ENCODE results near the gene STAG1.
"Not testable (repeated sequence)": the region's sequence is repeated elsewhere in the genome, so short reads cannot be mapped to it uniquely, and the experiment has no call there.

The STAG1 gene

GRCh38 chr3:136758160-136759102 is 6.3 kb upstream of the STAG1 start:
- TF ChIP-seq, protein P1, sequence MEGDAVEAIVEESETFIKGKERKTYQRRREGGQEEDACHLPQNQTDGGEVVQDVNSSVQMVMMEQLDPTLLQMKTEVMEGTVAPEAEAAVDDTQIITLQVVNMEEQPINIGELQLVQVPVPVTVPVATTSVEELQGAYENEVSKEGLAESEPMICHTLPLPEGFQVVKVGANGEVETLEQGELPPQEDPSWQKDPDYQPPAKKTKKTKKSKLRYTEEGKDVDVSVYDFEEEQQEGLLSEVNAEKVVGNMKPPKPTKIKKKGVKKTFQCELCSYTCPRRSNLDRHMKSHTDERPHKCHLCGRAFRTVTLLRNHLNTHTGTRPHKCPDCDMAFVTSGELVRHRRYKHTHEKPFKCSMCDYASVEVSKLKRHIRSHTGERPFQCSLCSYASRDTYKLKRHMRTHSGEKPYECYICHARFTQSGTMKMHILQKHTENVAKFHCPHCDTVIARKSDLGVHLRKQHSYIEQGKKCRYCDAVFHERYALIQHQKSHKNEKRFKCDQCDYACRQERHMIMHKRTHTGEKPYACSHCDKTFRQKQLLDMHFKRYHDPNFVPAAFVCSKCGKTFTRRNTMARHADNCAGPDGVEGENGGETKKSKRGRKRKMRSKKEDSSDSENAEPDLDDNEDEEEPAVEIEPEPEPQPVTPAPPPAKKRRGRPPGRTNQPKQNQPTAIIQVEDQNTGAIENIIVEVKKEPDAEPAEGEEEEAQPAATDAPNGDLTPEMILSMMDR (IDR thresholded peaks at IDR 0.05; ENCODE audit: insufficient read depth, low read length): peak; percentile 35
- TF ChIP-seq POLR2AphosphoS5 (IDR thresholded peaks at IDR 0.05; ENCODE audit: low read depth): peak; percentile 56; the same call in 1 of the 2 replicates
- TF ChIP-seq SPI1 (IDR thresholded peaks at IDR 0.05; ENCODE audit: borderline replicate concordance, low read depth): peak; percentile 12; the same call in 1 of the 2 replicates
- H3K27ac ChIP-seq (replicated peaks): peak overlapping the region; percentile 78
- peak in 1 of 2 experiments; percentile 85 for DNase-seq (ENCODE audit: low read depth in 1 of 2, low spot score in 1 of 2)
- not testable (repeated sequence) for H3K27me3 ChIP-seq (ENCODE audit: insufficient read depth, poor library complexity, severe bottlenecking); H3K4me3 ChIP-seq (replicated peaks; ENCODE audit: insufficient read depth, low read length)

DNA sequence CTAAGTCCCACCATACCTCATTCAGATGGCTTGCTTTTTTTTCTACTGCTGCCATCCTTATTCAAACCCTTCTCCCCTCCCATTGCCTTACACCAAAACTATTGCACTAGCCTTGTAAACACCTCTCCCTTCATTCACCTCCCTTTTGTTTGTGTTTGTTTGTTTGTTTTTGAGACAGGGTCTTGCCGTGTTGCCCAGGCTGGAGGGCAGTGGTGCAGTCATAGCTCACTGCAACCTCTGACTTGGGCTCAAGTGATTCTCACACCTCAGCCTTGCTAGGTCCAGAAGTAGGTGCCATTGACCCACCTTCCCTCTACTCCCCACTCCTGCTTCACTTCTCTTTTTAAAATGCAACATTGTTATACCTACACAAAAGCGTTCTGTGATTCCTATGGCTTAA is 3.0 kb upstream of the STAG1 start:
- H3K27me3 ChIP-seq (ENCODE audit: insufficient read depth, poor library complexity, severe bottlenecking): no peaks in the 10 kb centered on the region
- TF ChIP-seq, protein P1 (IDR thresholded peaks at IDR 0.05; ENCODE audit: insufficient read depth, low read length): no peak
- no peak for TF ChIP-seq REST (IDR thresholded peaks at IDR 0.05; ENCODE audit: insufficient replicate concordance, low read depth)
- TF ChIP-seq GABPA (IDR thresholded peaks at IDR 0.05; ENCODE audit: low read depth): no peak
- no peak for TF ChIP-seq POLR2AphosphoS5 (IDR thresholded peaks at IDR 0.05; ENCODE audit: low read depth)
- TF ChIP-seq SPI1 (IDR thresholded peaks at IDR 0.05; ENCODE audit: borderline replicate concordance, low read depth): no peak

DNA sequence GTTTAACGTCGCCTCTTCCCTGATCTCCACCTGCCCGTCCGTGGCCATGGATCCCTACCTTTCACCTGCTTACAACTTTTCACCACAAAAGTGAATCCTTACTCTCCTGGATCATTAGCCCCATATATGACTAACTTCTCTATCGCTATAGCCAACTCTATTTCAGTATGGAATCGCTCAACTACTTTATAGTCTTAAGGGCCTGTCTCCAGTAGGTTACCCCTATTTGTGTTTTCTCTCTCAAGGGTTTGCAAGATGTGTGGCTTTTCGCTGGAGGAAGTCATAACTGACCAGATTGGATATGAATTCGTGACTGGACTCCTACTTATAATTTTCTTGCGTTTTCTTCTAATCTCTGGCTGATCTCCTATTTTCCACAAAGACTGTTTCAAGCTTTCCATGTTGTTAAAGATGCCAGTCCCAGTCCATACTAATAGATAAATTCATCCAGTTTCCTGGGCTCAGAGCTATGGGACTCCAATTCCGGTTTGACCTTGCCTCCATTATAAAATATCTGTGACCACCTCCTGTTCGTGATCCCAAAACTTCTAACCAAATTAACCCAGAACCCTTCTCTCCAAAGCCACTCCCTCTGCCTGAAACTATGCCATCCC is 1.3 kb upstream of the STAG1 start:
- TF ChIP-seq GABPA (IDR thresholded peaks at IDR 0.05; ENCODE audit: low read depth) (no peak), POLR2AphosphoS5 (IDR thresholded peaks at IDR 0.05; ENCODE audit: low read depth) (no peak), SPI1 (IDR thresholded peaks at IDR 0.05; ENCODE audit: borderline replicate concordance, low read depth) (no peak), REST (IDR thresholded peaks at IDR 0.05; ENCODE audit: insufficient replicate concordance, low read depth) (no peak)
- TF ChIP-seq, protein P1 (IDR thresholded peaks at IDR 0.05; ENCODE audit: insufficient read depth, low read length): no peak
- Histone ChIP-seq H3K4me3 (replicated peaks; ENCODE audit: insufficient read depth, low read length) (peak overlapping the region; percentile 43), H3K27me3 (ENCODE audit: insufficient read depth, poor library complexity, severe bottlenecking) (no peaks in the 10 kb centered on the region), H3K27ac (replicated peaks) (peak overlapping the region; percentile 98)
- DNase-seq (ENCODE audit: low read depth in 1 of 2, low spot score in 1 of 2): peak in 1 of 2 experiments; percentile 13

More for the DNA sequence above, 3.0 kb upstream of the STAG1 start:
- no peak for DNase-seq (ENCODE audit: low read depth in 1 of 2, low spot score in 1 of 2)
- Histone ChIP-seq H3K27ac (replicated peaks) (no peak overlapping the region), H3K4me3 (replicated peaks; ENCODE audit: insufficient read depth, low read length) (no peak overlapping the region)
